ENCODE measurements around the gene KIAA0513. TPM values are rescaled to one million over a fixed set of nuclear protein-coding genes. Genes with fewer than 3 reads are reported as not detected.

Gene KIAA0513
- total RNA-seq, 1 donor from 2014 or later: 1.9 TPM

- TF ChIP-seq, protein P1, sequence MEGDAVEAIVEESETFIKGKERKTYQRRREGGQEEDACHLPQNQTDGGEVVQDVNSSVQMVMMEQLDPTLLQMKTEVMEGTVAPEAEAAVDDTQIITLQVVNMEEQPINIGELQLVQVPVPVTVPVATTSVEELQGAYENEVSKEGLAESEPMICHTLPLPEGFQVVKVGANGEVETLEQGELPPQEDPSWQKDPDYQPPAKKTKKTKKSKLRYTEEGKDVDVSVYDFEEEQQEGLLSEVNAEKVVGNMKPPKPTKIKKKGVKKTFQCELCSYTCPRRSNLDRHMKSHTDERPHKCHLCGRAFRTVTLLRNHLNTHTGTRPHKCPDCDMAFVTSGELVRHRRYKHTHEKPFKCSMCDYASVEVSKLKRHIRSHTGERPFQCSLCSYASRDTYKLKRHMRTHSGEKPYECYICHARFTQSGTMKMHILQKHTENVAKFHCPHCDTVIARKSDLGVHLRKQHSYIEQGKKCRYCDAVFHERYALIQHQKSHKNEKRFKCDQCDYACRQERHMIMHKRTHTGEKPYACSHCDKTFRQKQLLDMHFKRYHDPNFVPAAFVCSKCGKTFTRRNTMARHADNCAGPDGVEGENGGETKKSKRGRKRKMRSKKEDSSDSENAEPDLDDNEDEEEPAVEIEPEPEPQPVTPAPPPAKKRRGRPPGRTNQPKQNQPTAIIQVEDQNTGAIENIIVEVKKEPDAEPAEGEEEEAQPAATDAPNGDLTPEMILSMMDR (IDR thresholded peaks at IDR 0.05; ENCODE audit: insufficient read depth, low read length, poor library complexity, severe bottlenecking): no peak
- no peak for DNase-seq (ENCODE audit: low read depth)
- no peak overlapping the region for H3K4me3 ChIP-seq (ENCODE audit: low read depth, low read length)
- peaks cover 13% of the 10 kb centered on the region for H3K27me3 ChIP-seq (ENCODE audit: control insufficient read depth, insufficient read depth, low read length)
- no peaks in the 10 kb centered on the region for H3K36me3 ChIP-seq (ENCODE audit: control insufficient read depth, insufficient read depth, low read length)
Observed at GRCh38 chr16:85092851-85093250, 65.3 kb downstream of the KIAA0513 start.

DNA sequence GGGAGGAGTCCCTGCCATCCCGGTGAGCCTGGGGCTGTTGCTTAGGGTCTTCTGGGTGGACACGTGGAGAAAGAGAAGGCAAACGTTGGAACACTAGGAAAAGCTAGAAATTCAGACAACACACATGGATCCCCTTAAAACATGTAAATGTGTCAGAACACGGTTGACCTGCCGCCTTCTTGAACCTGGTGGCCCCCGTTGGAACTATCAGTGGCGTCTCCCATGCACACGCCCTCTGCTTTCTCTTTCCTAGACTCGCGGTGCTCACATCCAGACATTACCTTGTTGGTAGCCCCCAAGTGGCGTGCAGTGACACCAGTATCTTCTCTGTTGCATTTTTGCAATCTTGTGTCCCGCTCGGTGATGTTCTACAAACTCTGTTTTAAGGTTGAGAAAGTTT is 66.1 kb downstream of the KIAA0513 start:
- no peak for DNase-seq (ENCODE audit: low read depth)
- TF ChIP-seq, protein P1 (IDR thresholded peaks at IDR 0.05; ENCODE audit: insufficient read depth, low read length, poor library complexity, severe bottlenecking): no peak
- H3K4me3 ChIP-seq (ENCODE audit: low read depth, low read length): no peak overlapping the region
- H3K27me3 ChIP-seq (ENCODE audit: control insufficient read depth, insufficient read depth, low read length): peaks cover 13% of the 10 kb centered on the region
- H3K36me3 ChIP-seq (ENCODE audit: control insufficient read depth, insufficient read depth, low read length): no peaks in the 10 kb centered on the region

DNA sequence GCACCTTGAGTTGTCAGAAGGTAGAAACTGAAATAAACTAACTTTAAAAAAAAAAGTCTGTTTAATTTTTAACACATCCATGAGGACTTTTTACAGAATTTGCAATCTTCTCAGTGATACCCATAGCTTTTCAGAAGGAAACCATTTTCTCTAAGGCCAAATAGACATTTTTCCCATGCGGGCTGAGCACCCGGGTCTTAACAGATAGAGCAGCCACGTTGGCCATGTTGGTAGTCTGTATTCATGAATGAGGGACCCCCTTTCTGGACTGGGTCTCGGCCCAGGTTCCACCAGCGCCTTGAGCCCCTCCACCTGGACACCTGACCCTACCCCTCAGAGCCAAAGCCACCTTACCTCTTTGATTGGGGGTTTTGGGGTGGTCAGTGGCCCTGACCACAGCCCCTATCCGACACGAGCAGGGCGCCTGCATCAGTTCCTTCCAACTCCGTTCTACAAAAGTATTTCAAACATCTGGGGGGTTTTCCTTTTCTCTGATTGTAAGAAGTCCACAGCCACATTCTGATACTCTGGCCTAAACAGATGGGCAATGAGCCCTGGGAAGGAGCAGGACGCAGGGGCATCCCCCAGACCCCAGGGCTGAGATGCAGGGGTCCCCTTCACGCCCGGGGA is 66.7 kb downstream of the KIAA0513 start:
- DNase-seq (ENCODE audit: low read depth): no peak
- Histone ChIP-seq H3K36me3 (ENCODE audit: control insufficient read depth, insufficient read depth, low read length) (no peaks in the 10 kb centered on the region), H3K27me3 (ENCODE audit: control insufficient read depth, insufficient read depth, low read length) (peaks cover 13% of the 10 kb centered on the region), H3K4me3 (ENCODE audit: low read depth, low read length) (no peak overlapping the region)
- TF ChIP-seq, protein P1 (IDR thresholded peaks at IDR 0.05; ENCODE audit: insufficient read depth, low read length, poor library complexity, severe bottlenecking): no peak

DNA sequence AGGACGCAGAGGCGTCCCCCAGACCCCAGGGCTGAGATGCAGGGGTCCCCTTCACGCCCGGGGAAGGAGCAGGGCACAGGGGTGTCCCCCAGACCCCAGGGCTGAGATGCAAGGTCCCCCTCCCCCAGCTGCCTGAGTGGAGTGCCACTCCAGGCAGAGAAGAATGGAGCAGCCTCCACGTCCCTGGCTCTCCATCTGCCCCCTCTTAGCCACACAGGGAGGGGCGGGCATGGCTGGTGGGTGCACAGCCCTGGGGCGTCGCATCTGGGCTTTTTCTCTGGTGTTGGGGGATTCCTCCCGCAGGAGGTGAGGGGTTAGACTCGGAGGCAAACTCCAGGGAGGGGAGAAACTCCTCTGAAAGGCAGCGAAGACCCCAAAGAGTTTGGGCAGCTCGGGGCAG is 67.2 kb downstream of the KIAA0513 start:
- Histone ChIP-seq H3K4me3 (ENCODE audit: low read depth, low read length) (no peak overlapping the region), H3K36me3 (ENCODE audit: control insufficient read depth, insufficient read depth, low read length) (no peaks in the 10 kb centered on the region), H3K27me3 (ENCODE audit: control insufficient read depth, insufficient read depth, low read length) (peaks cover 13% of the 10 kb centered on the region)
- no peak for DNase-seq (ENCODE audit: low read depth)
- TF ChIP-seq, protein P1 (IDR thresholded peaks at IDR 0.05; ENCODE audit: insufficient read depth, low read length, poor library complexity, severe bottlenecking): no peak

DNA sequence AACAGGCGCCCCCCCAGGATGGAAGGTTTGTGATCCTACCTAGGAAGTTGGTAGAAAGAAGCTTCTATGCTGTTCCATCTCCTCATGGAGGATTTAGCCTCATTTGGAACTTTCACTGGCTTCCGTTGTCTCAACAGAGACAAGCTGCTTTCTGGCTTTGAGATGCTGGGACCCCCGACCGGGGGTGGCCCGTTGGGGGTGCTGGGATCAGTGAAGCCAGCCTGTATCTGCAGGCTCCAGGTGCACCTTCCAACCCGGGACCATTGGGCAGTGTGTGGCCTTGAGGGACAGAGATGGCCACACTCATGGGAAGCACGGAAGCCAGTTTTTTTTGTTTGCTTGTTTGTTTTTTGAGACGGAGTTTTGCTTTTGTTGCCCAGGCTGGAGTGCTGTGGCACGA is 69.3 kb downstream of the KIAA0513 start:
- H3K27me3 ChIP-seq (ENCODE audit: control insufficient read depth, insufficient read depth, low read length): peaks cover 10% of the 10 kb centered on the region
- no peak overlapping the region for H3K4me3 ChIP-seq (ENCODE audit: low read depth, low read length)
- DNase-seq (ENCODE audit: low read depth): no peak
- TF ChIP-seq, protein P1 (IDR thresholded peaks at IDR 0.05; ENCODE audit: insufficient read depth, low read length, poor library complexity, severe bottlenecking): no peak
- H3K36me3 ChIP-seq (ENCODE audit: control insufficient read depth, insufficient read depth, low read length): no peaks in the 10 kb centered on the region

DNA sequence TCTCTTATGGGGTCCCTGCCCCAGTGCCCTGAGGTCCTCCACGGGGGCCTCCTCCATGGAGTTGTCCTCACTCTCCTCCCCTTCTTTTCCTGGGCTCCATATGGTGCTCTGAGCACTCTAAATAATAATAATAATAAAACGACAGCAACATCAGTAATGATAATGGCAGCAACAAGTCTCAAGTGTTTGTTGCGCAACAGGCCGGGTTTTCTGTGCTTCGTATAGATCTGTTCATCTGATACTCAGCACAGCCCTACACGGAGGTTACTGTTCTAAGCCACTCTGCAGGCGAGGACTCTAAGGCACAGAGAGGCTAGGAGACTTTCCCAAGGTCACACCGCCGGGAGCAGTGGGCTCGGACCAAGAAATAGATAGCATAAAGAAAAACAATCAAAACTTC is 71.0 kb downstream of the KIAA0513 start:
- Histone ChIP-seq H3K4me3 (ENCODE audit: low read depth, low read length) (no peak overlapping the region), H3K27me3 (ENCODE audit: control insufficient read depth, insufficient read depth, low read length) (peaks cover 10% of the 10 kb centered on the region), H3K36me3 (ENCODE audit: control insufficient read depth, insufficient read depth, low read length) (no peaks in the 10 kb centered on the region)
- TF ChIP-seq, protein P1 (IDR thresholded peaks at IDR 0.05; ENCODE audit: insufficient read depth, low read length, poor library complexity, severe bottlenecking): no peak
- DNase-seq (ENCODE audit: low read depth): no peak

Measured in kidney epithelial cell (primary cell).